ENCODE measurements around the gene QRFP. TPM values are rescaled to one million over a fixed set of nuclear protein-coding genes. Genes with fewer than 3 reads are reported as not detected.

The QRFP gene
- total RNA-seq, 1 donor from 2014 or later: not detected

DNA sequence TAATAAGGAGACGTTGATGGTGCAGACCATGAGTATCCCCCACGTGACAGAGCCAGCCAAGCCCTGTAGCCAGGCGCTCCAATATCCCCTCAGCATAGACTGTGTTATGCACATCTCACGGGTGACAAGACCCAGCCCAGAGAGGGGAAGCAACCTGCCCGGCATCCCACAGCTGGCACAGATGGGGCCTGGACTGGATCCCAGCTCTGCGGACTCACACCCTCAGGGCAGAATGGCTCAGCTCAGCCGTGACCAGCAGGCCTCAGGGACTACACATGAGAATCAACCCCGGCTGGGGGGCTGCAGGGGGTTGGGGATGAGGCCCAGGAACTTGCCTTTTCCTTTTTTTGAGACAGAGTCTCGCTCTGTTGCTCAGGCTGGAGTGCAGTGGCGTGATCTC is 30.7 kb upstream of the QRFP start:
- ATAC-seq: no peak
- H3K27me3 ChIP-seq: peaks cover 18% of the 10 kb centered on the region

GRCh38 chr9:130925050-130925678 is 28.6 kb upstream of the QRFP start:
- intact Hi-C loops (cut with DNase I): no loop called here
- no peak for TF ChIP-seq CTCF (IDR thresholded peaks at IDR 0.05)
- Histone ChIP-seq H3K27me3 (peaks cover 21% of the 10 kb centered on the region), H3K4me3 (no peak overlapping the region), H3K9me3 (no peaks in the 10 kb centered on the region), H3K36me3 (no peaks in the 10 kb centered on the region), H3K4me1 (no peaks in the 10 kb centered on the region), H3K27ac (no peak overlapping the region)
- ATAC-seq (no peak), DNase-seq (no peak)

More for the DNA sequence above, 30.7 kb upstream of the QRFP start:
- intact Hi-C loops (cut with DNase I): no loop called here
- DNase-seq: no peak
- Histone ChIP-seq H3K27ac (no peak overlapping the region), H3K9me3 (no peaks in the 10 kb centered on the region), H3K4me3 (no peak overlapping the region), H3K36me3 (no peaks in the 10 kb centered on the region), H3K4me1 (no peaks in the 10 kb centered on the region)
- no peak for TF ChIP-seq CTCF (IDR thresholded peaks at IDR 0.05)

DNA sequence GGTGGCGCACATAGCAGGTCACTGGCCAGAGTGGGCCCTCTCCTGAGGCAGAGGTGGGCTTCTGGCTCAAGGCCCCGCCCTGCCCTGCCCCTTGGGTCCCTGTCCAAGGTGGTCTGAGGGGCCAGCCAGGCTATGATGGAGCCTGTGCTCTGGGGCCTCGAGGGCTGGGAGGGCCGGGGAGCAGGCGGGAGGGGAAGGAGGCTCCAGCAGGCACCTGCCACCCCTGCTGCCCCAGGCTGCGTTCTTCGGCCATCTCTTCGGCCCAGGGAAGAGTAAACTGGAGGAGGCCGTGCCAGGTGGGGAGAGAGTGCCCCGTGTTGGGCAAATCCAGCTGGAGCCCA is 27.8 kb upstream of the QRFP start:
- Histone ChIP-seq H3K4me1 (no peaks in the 10 kb centered on the region), H3K9me3 (no peaks in the 10 kb centered on the region), H3K27ac (no peak overlapping the region), H3K36me3 (no peaks in the 10 kb centered on the region), H3K4me3 (no peak overlapping the region), H3K27me3 (peaks cover 21% of the 10 kb centered on the region)
- no peak for TF ChIP-seq CTCF (IDR thresholded peaks at IDR 0.05)
- intact Hi-C loops (cut with DNase I): no loop called here
- ATAC-seq: no peak
- DNase-seq: no peak

- no peak overlapping the region for H3K4me3 ChIP-seq
- H3K36me3 ChIP-seq: no peaks in the 10 kb centered on the region
- TF ChIP-seq CTCF (IDR thresholded peaks at IDR 0.05): no peak
- no peak for ATAC-seq
- H3K9me3 ChIP-seq: no peaks in the 10 kb centered on the region
- H3K27ac ChIP-seq: no peak overlapping the region
- no peak for DNase-seq
- intact Hi-C loops (cut with DNase I): no loop called here
- H3K27me3 ChIP-seq: peaks cover 21% of the 10 kb centered on the region
- no peaks in the 10 kb centered on the region for H3K4me1 ChIP-seq
Measured at GRCh38 chr9:130923611-130924447, 27.2 kb upstream of the QRFP start.

DNA sequence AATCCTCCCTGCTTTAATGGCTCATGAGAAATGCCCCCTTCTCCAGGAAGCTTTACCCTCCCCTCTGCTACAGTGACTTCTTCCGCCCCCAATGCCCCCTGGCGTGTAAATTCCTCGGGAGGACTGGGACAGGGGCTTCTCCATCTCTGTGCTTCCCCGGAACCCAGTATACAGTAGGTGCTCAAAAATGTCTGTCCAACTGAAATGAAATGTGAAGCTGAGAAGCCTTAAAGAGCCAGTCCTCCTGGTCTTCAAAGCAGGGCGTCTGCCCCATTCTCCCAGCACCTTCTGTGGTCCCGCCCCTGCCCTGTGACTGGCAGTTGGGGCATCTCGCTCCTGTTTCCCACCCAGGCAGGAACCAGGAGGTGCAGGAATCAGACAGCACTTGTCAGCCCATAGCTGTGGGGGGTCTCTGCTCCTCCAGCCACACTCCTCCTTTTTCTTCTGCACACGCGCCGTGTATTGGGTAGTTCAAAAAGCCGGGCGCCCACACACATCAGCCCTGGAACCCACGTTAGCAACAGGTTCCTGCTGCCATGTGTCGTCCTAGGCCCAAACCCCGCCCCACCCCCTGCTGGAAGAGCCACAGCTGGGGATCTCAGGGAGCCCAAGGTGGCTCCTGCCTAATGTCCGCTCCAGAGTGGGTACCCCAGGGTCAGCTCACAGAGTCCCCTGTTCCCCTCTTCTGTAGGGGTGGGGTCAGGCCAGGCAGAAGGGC is 26.4 kb upstream of the QRFP start:
- intact Hi-C loops (cut with DNase I): no loop called here
- H3K36me3 ChIP-seq: no peaks in the 10 kb centered on the region
- no peak overlapping the region for H3K4me3 ChIP-seq
- H3K4me1 ChIP-seq: no peaks in the 10 kb centered on the region
- DNase-seq (no peak), ATAC-seq (no peak)
- no peak for TF ChIP-seq CTCF (IDR thresholded peaks at IDR 0.05)
- H3K27ac ChIP-seq: no peak overlapping the region
- peaks cover 21% of the 10 kb centered on the region for H3K27me3 ChIP-seq
- H3K9me3 ChIP-seq: no peaks in the 10 kb centered on the region
